GM13976 (cell line): ENCODE results near the gene SOS2.

Experiments used
- DNase-seq: peaks from one replicate; pipeline ENCODE4 v3.0.0; 2012; ENCODE audit warnings: low spot score
- in situ Hi-C: fragments of 300-500 bp; cut with MboI; formaldehyde crosslinking; loops from one replicate; pipeline ENCODE4 v1.12.0; 2022; ENCODE audit warnings: low sequenced_read_pairs, mixed read lengths, inconsistent platforms; ENCODE audit not compliant: unreplicated experiment
- TF ChIP-seq, protein P1 (sequence below): IDR thresholded peaks from 2 replicates; pipeline ENCODE4 v1.5.1; 2012; ENCODE audit warnings: borderline replicate concordance, mild to moderate bottlenecking; ENCODE audit not compliant: insufficient read depth; ENCODE audit errors: extremely low read depth, missing control alignments, control extremely low read depth

SOS2 gene

DNA sequence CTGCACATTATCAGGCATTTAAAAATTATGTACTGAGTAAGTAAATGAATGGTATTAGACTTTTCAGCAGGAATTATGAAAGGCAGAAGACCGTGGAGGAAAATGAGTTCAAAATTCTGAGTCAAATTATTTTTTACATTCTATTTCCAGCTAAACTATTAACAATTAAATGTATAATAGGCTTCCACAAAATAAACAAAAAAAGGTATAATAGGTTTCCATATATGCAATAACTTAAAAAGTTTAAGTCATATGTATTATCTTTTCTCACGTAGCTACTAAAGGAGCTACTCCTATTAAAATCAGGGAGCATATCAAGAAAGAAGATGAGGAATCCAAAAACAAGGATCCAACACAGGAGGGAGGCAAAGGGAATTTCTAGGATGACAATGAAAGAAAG, 103.6 kb downstream of the SOS2 start:
- DNase-seq, result no peak
- TF ChIP-seq, protein P1, sequence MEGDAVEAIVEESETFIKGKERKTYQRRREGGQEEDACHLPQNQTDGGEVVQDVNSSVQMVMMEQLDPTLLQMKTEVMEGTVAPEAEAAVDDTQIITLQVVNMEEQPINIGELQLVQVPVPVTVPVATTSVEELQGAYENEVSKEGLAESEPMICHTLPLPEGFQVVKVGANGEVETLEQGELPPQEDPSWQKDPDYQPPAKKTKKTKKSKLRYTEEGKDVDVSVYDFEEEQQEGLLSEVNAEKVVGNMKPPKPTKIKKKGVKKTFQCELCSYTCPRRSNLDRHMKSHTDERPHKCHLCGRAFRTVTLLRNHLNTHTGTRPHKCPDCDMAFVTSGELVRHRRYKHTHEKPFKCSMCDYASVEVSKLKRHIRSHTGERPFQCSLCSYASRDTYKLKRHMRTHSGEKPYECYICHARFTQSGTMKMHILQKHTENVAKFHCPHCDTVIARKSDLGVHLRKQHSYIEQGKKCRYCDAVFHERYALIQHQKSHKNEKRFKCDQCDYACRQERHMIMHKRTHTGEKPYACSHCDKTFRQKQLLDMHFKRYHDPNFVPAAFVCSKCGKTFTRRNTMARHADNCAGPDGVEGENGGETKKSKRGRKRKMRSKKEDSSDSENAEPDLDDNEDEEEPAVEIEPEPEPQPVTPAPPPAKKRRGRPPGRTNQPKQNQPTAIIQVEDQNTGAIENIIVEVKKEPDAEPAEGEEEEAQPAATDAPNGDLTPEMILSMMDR, result no peak
- in situ Hi-C loops, result loop anchor here (25.0 kb wide), 1 partner anchor 409 kb away; the partner anchor contains the start of gene MAP4K5

DNA sequence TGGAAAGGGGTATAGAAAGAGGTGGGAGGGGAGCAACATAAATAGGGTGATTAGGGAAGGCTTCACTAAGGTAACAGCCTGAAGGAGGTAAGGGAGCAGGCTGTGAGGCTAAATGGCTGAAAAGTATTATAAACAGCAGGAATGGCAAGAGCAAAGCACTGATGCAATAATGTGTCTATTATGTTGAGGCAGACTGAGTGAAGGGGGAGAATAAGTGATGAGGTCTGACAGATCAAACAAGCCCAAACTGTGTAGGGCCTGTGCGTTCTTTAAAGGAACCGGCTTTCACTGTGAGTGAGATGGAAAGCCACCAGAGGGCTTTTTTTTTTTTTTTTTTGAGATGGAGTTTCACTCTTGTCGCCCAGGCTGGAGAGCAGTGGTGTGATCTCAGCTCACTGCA, 108.3 kb downstream of the SOS2 start:
- in situ Hi-C loops, result loop anchor here (25.0 kb wide), 1 partner anchor 486 kb away; the partner anchor contains the start of gene DNAAF2
- no peak for DNase-seq

DNA sequence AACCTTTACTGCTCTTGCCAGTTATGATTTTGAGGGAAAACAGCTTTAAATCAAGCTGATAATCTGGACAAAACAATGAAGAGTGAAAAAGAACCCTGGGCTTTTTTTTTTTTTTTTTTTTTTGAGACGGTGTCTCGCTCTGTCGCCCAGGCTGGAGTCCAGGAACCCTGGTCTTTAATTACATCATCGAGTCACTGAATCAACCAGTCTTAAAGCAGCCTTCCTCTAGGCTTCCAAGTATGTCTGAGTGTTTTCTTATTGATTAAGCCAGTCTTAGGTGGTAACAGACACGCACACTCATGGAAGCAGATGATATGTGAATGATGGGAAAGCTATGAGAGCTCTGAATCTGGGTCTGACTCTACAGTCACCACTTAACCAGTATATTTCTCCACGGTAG, 109.1 kb downstream of the SOS2 start:
- TF ChIP-seq, protein P1, result no peak
- in situ Hi-C loops, result loop anchor here (25.0 kb wide), 1 partner anchor 485 kb away; the partner anchor contains the start of gene DNAAF2
- no peak for DNase-seq

More for the DNA sequence above, 108.3 kb downstream of the SOS2 start:
- TF ChIP-seq, protein P1, result no peak

DNA sequence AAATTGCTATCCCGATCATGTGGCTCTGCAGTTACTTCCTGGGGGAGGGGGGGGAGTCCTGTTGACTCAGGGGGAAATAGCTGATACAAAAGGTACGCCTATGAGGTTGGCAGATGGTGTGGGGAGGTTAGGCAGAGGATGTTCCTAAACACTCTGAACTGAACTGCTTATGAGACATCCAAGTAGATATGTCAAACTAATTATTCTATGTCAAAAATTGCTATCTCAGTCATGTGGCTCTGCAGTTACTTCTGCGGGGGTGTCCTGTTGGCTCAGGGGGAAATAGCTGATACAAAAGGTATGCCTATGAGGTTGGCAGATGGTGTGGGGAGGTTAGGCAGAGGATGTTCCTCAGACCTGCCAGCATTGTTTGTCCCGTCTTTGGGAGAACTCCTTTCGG, 109.9 kb downstream of the SOS2 start:
- in situ Hi-C loops, result loop anchor here (25.0 kb wide), 1 partner anchor 484 kb away; the partner anchor contains the start of gene DNAAF2
- DNase-seq, result no peak
- TF ChIP-seq, protein P1, result no peak

DNA sequence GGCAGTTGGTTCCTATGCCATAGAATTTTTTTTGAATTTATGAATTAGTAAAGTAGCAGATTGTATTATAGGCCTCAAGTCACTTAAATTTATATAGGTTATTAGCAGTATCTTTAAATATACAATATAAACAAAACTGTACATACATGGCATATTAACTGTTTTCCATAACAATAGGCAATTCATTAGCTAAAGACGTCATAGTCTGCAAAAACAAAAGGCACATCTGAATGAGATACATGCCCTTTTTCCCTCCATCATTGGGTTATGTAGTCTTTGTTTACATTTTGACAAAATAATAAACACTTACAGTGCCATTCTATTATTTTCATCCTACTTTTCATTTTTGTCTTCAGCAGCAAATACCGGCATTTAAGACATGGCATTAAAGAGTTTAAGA, 113.9 kb downstream of the SOS2 start:
- in situ Hi-C loops, result loop anchor here (25.0 kb wide), 1 partner anchor 480 kb away; the partner anchor contains the start of gene DNAAF2
- no peak for DNase-seq

DNA sequence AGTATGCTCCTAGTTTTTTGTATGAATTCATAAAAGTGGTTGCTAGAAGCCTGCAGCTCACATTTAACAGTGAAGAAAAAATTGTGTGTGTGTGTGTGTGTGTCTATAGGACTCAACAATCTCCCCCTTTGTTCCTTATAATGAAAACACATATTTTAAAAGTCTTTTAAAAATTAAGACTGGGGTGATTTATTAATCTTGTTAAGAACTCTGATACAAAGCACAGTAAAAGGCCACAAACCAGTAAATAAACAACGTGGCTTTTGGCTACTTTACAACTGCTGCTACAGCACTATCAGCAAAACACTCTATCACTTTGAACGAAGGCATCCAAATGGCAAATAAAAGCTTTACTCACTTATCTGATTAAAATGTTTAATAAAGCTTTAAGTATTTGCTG, 114.4 kb downstream of the SOS2 start:
- in situ Hi-C loops, result loop anchor here (25.0 kb wide), 1 partner anchor 480 kb away; the partner anchor contains the start of gene DNAAF2
- DNase-seq, result no peak

More for the DNA sequence above, 113.9 kb downstream of the SOS2 start:
- TF ChIP-seq, protein P1, result no peak

More for the DNA sequence above, 114.4 kb downstream of the SOS2 start:
- TF ChIP-seq, protein P1, result no peak
